NCI-H460 (cell line): ENCODE results near the gene RPS6KB1. TPM values are rescaled to one million over a fixed set of nuclear protein-coding genes. Genes with fewer than 3 reads are reported as not detected.
"Not testable (repeated sequence)": the region's sequence is repeated elsewhere in the genome, so short reads cannot be mapped to it uniquely, and the experiment has no call there.

Experiments used
- DNase-seq: peaks from one replicate; pipeline ENCODE4 v3.0.0-alpha.2; 2016; ENCODE audit warnings: low read depth; ENCODE audit errors: extremely low read depth
- total RNA-seq: library from RNA; depleted of rRNA; stranded (reverse); fragments of >200 nt; shearing (Covaris generic); gene quantifications from 2 replicates; pipeline ENCODE4 v1.2.3, GENCODE V29; 2014

Gene RPS6KB1
- total RNA-seq, 1 experiment from 2014 or later = 27.7 TPM

GRCh38 chr17:59869941-59870218 lies 23.0 kb upstream of the RPS6KB1 start:
- DNase-seq = no peak

- DNase-seq = no peak
These were observed 22.4 kb upstream of the RPS6KB1 start for GRCh38 chr17:59870482-59870881.

DNA sequence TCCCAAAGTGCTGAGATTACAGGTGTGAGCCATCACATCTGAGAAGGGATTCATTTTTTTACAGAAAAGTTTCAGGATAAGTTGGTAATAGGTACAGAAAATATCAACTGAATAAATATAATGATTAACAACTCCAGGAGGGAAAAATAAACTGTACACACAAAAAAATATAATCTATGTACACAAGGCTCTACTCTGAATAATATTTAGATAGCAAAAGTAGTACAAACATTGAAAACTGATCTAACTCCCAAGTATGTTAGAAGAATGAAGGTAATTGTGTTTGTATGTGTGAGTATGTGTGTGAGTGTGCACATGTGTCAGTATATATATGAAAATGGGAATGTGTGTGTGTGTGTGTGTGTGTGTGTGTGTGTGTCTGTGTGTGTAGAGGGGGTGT lies 20.6 kb upstream of the RPS6KB1 start:
- no peak for DNase-seq

DNA sequence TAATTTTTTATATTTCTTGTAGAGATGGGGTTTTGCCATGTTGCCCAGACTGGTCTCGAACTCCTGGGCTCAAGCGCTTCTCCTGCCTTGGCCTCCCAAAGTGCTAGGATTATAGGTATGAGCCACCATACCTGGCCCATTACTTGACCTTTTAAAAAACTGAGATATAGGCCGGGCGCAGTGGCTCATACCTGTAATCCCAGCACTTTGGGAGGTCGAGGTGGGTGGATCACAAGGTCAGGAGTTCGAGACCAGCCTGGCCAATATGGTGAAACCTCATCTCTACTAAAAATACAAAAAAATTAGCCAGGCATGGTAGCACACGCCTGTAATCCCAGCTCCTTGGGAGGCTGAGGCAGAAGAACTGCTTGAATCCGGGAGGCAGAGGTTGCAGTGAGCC lies 19.5 kb upstream of the RPS6KB1 start:
- DNase-seq = not testable (repeated sequence)

GRCh38 chr17:59874376-59874775 lies 18.5 kb upstream of the RPS6KB1 start:
- DNase-seq = no peak

- DNase-seq = no peak
These were observed 16.8 kb upstream of the RPS6KB1 start for GRCh38 chr17:59876107-59876506.

DNA sequence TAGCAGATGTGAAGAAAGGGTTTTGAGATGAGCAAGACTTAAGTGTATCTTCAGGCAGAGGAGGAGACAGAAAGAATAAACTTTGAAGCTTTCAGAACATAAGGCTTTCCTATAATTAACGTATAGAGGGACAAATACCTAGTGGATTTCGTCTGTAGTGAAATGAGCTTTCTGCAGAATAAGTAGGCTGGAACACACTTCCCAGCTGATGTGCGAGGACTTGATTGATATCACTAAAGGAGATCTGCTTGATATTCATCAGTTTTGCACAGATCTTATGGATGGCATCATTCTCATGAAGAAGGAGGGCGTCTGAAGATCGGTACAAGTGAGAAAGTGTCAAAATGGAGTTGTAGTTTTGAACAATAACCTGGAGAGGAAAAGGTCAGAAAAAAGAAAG lies 15.0 kb upstream of the RPS6KB1 start:
- DNase-seq = no peak

DNA sequence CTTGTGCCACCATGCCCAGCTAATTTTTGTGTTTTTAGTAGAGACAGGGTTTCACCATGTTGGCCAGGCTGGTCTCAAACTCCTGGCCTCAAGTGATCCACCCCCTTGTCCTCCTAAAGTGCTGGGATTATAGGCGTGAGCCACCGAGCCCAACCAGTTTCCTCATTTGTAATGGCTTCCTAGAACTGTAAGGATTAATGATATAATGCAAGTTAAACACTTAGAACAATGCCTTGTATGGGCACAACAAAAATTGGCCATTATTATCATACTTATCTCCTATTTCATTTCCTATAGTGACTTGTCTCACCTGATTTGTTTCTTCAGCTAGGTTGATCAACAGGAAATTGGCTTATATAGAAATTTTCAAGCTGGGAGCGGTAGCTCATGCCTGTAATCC lies 14.3 kb upstream of the RPS6KB1 start:
- DNase-seq = no peak

- no peak for DNase-seq
These were observed 8.1 kb upstream of the RPS6KB1 start for GRCh38 chr17:59884861-59885260.

DNA sequence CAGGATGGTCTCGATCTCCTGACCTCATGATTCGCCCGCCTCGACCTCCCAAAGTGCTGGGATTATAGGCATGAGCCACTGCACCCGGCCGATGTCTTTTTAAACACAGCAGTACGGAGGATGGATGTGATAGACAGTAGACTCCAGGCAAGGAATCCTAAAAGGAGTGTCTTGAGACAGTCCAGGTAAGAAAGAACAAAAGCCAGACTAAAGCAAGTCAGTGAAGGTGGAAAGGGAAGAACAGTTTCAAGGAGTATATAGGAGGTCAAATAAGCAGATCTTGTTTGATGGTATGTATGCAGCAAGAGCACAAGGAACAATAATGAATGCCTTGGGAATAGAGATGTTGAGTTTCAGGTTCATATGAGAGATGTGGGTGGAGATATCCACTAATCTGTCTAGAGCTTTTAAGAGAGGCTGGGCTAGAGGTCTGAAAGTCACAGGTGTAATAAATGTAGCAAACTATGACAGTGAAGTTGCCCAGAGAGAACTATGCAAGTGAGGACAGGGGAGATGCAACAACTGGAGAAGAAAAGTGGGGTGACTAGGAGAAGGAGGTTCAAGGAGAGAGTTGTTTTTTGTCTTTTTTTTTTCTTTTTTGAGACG lies 4.7 kb upstream of the RPS6KB1 start:
- no peak for DNase-seq

GRCh38 chr17:59890720-59891119 lies 2.2 kb upstream of the RPS6KB1 start:
- no peak for DNase-seq

- no peak for DNase-seq
These were observed 534 bp upstream of the RPS6KB1 start for GRCh38 chr17:59892251-59892923.

DNA sequence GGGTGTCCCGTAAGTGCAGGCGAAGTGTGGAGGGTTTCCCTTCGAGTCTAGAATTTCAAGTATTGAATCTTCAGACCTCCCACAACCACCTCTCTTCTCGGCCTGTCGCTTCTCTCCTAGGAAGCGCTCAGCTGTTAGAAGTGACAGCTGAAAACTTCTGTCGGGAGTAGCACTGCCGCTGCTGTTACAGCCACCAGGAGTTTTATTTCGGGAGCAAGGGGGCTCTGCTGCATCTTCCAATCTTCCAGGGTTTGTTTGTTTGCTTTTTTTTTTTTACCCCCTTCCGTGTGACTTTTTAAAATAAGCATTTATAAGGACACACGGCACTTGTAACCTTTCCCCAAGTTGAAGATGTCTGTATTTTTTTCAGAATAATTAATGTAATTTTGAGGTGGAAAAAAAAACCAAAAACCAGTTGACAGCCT lies 767 bp downstream of the RPS6KB1 start:
- no peak for DNase-seq

GRCh38 chr17:59897090-59897489 lies 4.2 kb downstream of the RPS6KB1 start:
- no peak for DNase-seq

DNA sequence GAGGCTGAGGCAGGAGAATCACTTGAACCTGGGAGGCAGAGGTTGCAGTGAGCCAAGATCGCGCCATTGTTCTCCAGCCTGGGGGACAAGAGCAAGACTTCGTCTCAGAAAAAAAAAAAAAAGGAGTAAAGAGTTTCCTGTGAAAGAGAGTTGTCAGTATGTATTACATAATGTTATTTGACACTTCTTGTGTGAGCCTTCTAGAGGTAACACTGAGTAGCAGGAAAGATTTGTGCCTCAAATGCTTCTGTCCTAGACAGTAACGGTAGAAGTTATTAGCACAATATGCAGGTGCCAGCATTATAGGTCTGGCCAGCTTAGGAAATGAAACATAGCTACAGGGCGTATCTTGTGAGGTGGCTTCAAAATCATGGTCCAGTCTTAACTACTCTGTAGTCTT lies 6.2 kb downstream of the RPS6KB1 start:
- no peak for DNase-seq

GRCh38 chr17:59901604-59902003 lies 8.7 kb downstream of the RPS6KB1 start:
- DNase-seq = no peak

GRCh38 chr17:59903455-59903854 lies 10.5 kb downstream of the RPS6KB1 start:
- DNase-seq = no peak

GRCh38 chr17:59907467-59907866 lies 14.5 kb downstream of the RPS6KB1 start:
- no peak for DNase-seq

DNA sequence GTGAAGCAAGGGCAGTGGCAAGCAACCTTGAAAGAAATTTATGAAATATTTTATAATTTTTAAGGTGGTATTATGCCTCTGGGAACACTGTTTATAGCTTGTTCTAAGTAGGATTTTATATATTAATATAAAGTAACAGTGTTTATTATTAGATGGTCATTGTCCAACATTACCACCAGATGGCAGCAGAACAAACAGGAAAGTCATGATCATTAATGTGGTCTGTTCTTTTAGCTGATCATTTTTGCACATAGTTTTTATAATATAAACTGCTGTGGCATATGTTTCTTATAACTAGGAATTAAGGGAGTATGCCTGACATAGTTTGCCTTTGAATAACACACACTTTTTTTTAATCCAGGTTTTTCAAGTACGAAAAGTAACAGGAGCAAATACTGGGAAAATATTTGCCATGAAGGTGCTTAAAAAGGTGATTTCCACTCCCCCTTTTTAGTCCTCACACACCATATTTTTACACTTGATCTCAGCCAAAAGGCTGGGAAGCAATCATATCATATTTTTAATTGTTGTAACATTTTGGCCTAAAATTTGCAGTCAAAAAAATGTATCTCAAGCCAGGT lies 21.4 kb downstream of the RPS6KB1 start:
- peak; percentile 43 for DNase-seq

DNA sequence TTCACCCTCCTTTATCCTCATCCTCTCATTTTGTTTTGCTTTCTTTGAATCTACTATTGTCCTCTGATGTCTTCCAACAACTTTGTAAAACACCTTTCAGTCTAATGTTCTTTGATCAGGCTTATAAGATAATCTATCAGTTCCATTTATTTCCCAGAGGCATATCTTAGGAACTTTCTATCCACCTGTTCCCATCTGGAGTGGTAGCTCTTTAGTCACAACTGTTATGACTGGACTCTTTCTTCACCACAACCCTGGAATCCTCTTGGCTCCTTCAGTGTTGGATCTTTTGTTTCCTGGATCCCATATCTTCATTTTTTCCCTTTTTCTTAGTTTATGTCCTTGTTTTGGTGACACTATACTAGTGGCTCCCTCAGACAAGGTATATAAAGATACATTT lies 23.5 kb downstream of the RPS6KB1 start:
- no peak for DNase-seq

GRCh38 chr17:59920637-59921036 lies 27.7 kb downstream of the RPS6KB1 start:
- DNase-seq = not testable (repeated sequence)

DNA sequence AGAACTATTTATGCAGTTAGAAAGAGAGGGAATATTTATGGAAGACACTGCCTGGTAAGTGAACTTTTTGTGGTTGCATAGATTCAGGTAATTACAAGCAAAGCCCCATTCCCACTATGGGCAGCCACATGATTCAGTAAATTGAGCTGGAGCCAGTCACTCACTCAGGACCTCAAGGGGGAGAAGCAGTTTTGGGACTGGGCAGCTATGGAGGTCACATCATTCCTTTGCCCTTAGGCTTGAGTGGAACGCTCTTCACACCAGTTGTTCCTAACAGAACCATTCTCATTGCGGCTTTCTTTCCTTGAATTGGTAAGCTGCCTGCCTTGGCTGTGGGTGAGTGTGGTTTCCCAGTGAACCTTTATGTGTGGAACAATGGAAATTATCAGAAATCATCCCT lies 37.2 kb downstream of the RPS6KB1 start:
- DNase-seq = not testable (repeated sequence)

- peak; percentile 4 for DNase-seq
These were observed 37.8 kb downstream of the RPS6KB1 start for GRCh38 chr17:59930768-59931167.
